Testis (tissue), 2 donors: Measurements from ENCODE around the gene LRRC37A.
"Not testable (repeated sequence)": the region's sequence is repeated elsewhere in the genome, so short reads cannot be mapped to it uniquely, and the experiment has no call there.

Experiments used
- CTCF ChIP-seq, 3 experiments: fragments of 450-650 bp in 2 of 3; fragments of 200-600 bp in 1 of 3; sonication (generic) in 1 of 3; IDR thresholded peaks; one replicate each; pipeline ENCODE4 v1.5.1; 2016 to 2019; ENCODE audit warnings: antibody characterized with exemption in 3 of 3, mild to moderate bottlenecking in 2 of 3, moderate library complexity in 1 of 3
- POLR2A ChIP-seq: fragments of 450-650 bp; IDR thresholded peaks from one replicate; pipeline ENCODE4 v1.6.1; 2017; ENCODE audit warnings: antibody characterized with exemption, mild to moderate bottlenecking, moderate library complexity

- TF ChIP-seq CTCF (IDR thresholded peaks at IDR 0.05); POLR2A: not testable (repeated sequence)
These were observed 54.1 kb downstream of the LRRC37A start for GRCh38 chr17:46349060-46349459.
